NB4 (cell line): ENCODE results near the gene CTIF.

Experiments
- DNase-seq: peaks from one replicate; pipeline ENCODE4 v3.0.0; 2010; ENCODE audit warnings: low read depth
- H3K4me3 ChIP-seq: one replicate; pipeline ENCODE4 v1.5.1; 2011; ENCODE audit warnings: mild to moderate bottlenecking, low read depth, low read length, moderate library complexity
- MYC ChIP-seq: IDR thresholded peaks from 2 replicates; pipeline ENCODE4 v1.6.1; 2011; ENCODE audit warnings: low read depth, low read length
- POLR2A ChIP-seq: IDR thresholded peaks from 2 replicates; pipeline ENCODE4 v1.6.1; 2011; ENCODE audit warnings: mild to moderate bottlenecking; ENCODE audit not compliant: insufficient read length; ENCODE audit errors: extremely low read depth
- TF ChIP-seq, protein P1 (sequence below): IDR thresholded peaks from one replicate; pipeline ENCODE4 v1.5.1; 2012; ENCODE audit warnings: low read depth, low read length
- TF ChIP-seq, protein P2 (sequence below): IDR thresholded peaks from 2 replicates; pipeline ENCODE4 v1.6.1; 2011; ENCODE audit warnings: low read depth, low read length

The CTIF gene

GRCh38 chr18:48683197-48683596 is 144.4 kb downstream of the CTIF start:
- TF ChIP-seq, protein P1, sequence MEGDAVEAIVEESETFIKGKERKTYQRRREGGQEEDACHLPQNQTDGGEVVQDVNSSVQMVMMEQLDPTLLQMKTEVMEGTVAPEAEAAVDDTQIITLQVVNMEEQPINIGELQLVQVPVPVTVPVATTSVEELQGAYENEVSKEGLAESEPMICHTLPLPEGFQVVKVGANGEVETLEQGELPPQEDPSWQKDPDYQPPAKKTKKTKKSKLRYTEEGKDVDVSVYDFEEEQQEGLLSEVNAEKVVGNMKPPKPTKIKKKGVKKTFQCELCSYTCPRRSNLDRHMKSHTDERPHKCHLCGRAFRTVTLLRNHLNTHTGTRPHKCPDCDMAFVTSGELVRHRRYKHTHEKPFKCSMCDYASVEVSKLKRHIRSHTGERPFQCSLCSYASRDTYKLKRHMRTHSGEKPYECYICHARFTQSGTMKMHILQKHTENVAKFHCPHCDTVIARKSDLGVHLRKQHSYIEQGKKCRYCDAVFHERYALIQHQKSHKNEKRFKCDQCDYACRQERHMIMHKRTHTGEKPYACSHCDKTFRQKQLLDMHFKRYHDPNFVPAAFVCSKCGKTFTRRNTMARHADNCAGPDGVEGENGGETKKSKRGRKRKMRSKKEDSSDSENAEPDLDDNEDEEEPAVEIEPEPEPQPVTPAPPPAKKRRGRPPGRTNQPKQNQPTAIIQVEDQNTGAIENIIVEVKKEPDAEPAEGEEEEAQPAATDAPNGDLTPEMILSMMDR: no peak
- TF ChIP-seq POLR2A: no peak
- TF ChIP-seq, protein P2, sequence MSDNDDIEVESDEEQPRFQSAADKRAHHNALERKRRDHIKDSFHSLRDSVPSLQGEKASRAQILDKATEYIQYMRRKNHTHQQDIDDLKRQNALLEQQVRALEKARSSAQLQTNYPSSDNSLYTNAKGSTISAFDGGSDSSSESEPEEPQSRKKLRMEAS: no peak
- TF ChIP-seq MYC: no peak
- no peak for DNase-seq
- H3K4me3 ChIP-seq: no peak overlapping the region

DNA sequence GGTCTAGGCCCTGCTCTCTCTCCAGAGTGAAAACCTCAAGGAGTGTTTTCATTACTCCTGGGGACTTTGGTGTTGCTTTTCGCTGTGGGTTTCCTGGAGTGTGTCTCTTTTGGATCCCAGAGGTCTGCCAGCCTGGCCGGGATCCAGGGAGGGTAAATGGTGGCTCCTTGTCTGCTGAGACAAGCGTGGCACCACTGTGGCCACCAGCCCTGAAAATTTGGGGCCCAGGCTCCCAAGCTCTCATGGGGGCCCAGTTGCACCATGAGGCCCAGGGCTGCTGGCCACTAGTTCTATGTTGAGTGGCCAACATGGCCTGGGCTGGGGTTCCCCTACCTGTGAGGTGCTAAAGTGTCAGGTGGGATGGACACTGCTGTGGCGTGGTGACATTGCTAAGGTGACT is 144.8 kb downstream of the CTIF start:
- no peak overlapping the region for H3K4me3 ChIP-seq
- DNase-seq: no peak
- no peak for TF ChIP-seq MYC
- no peak for TF ChIP-seq POLR2A
- TF ChIP-seq, protein P2: no peak

GRCh38 chr18:48687346-48688042 is 148.7 kb downstream of the CTIF start:
- TF ChIP-seq, protein P1: no peak
- TF ChIP-seq POLR2A (no peak), MYC (no peak)
- TF ChIP-seq, protein P2: no peak
- DNase-seq: no peak
- H3K4me3 ChIP-seq: no peak overlapping the region

- no peak overlapping the region for H3K4me3 ChIP-seq
- TF ChIP-seq, protein P2: no peak
- TF ChIP-seq MYC (no peak), POLR2A (no peak)
- TF ChIP-seq, protein P1: no peak
- DNase-seq: no peak
Measured at GRCh38 chr18:48688961-48689360, 150.1 kb downstream of the CTIF start.

GRCh38 chr18:48689548-48689947 is 150.7 kb downstream of the CTIF start:
- no peak overlapping the region for H3K4me3 ChIP-seq
- TF ChIP-seq MYC (no peak), POLR2A (no peak)
- TF ChIP-seq, protein P2: no peak
- TF ChIP-seq, protein P1: no peak
- no peak for DNase-seq

GRCh38 chr18:48690494-48690893 is 151.7 kb downstream of the CTIF start:
- no peak for DNase-seq

More at GRCh38 chr18:48690494-48690893, 151.7 kb downstream of the CTIF start:
- H3K4me3 ChIP-seq: no peak overlapping the region
- TF ChIP-seq, protein P2: no peak
- TF ChIP-seq MYC (no peak), POLR2A (no peak)
- TF ChIP-seq, protein P1: no peak
